GM19025 (cell line): ENCODE measurements around the gene SLC5A7.

ENCODE experiments used
- ATAC-seq: cut with Tn5 transposase; IDR thresholded peaks from one replicate; pipeline ENCODE4 v1.9.1; 2021; ENCODE audit warnings: mild to moderate bottlenecking, low read depth, moderate library complexity; ENCODE audit not compliant: unreplicated experiment

The SLC5A7 gene

GRCh38 chr2:108061439-108062042, 75.2 kb downstream of the SLC5A7 start:
- no peak for ATAC-seq
